ENCODE results near the gene ME3.
"Not testable (repeated sequence)": the region's sequence is repeated elsewhere in the genome, so short reads cannot be mapped to it uniquely, and the experiment has no call there.

ME3 gene

DNA sequence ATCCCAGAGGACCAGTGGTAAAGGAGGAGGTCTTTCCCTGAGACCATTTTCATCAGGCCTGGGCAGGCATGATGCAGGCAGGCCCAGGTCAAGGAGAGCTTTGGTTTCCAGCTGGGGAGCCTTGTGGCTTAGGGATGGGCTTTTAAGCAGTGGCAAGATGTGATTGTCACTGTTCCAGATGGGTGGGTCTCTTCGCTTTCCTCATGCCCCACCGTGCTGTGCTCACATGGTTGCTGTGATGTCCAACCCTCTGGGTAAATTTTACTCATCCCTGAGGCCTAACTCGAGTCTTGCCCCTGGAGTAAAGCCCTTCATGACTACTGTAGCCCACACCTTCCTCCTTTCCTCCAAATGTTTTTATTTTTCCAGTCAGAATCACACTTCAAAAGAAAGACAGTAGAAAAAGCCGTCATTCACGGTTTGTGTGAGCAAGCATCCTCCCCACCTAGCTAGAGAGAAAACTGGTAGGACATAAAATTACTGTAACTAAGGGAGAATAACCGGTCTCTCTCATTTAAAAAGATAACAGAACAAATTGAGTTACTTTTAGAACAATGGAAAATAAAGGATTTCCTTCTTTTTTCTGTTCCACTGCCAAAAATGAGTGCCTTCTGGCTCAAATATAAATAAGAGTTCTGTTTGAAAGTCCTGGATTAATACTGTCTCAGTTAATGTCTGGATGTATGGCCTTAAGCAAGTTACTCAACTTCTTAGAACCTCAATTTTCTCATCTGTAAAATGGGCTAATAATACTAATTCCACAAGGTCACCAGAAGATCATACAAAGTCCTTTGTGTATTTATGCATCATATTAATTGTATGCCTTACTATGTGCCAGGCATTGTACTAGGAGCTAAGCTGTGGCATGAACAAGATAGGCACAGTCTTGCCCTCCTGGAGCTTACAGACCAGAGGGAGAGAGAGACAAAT, 84.9 kb downstream of the ME3 start:
- no peak for DNase-seq (ENCODE audit: low read depth)

GRCh38 chr11:86586307-86586706, 86.1 kb downstream of the ME3 start:
- DNase-seq (ENCODE audit: low read depth): no peak

DNA sequence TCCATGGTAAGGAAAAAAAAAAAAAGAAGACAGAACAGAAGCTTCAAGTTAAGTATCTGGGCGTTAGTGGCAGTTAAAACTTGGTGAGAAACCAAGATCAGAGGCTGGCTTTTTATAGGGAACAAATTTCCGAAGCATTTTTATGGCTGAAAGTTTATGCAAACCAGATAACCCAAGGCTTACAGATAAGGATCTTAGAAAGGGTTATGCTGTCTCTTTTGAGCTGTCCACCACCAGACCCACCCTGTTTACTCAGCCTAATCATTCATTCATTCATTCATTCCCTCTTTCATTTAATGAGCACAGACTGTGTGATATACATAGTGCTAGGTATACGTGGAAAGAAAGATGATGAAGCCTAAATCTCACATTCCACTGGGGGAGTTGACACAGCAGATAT, 89.5 kb downstream of the ME3 start:
- no peak for DNase-seq (ENCODE audit: low read depth)

GRCh38 chr11:86580535-86580934, 91.9 kb downstream of the ME3 start:
- no peak for DNase-seq (ENCODE audit: low read depth)

DNA sequence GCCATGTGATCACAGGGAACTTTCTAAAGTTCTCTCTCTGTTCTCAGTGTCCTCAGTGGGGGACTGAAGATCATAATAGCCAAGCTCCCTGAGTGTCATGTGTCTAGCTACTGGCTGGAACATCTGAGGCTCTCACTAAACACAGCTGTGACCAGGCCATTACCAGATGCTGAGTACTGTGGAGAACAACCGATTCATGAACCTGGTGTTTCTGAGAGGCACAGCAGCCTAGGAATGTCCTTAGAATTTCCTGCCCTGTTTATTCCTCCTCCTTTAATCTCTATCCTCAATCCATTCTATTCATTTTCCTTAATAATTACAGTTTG, 93.0 kb downstream of the ME3 start:
- no peak for DNase-seq (ENCODE audit: low read depth)

GRCh38 chr11:86578727-86579405, 93.5 kb downstream of the ME3 start:
- no peak for DNase-seq (ENCODE audit: low read depth)

DNA sequence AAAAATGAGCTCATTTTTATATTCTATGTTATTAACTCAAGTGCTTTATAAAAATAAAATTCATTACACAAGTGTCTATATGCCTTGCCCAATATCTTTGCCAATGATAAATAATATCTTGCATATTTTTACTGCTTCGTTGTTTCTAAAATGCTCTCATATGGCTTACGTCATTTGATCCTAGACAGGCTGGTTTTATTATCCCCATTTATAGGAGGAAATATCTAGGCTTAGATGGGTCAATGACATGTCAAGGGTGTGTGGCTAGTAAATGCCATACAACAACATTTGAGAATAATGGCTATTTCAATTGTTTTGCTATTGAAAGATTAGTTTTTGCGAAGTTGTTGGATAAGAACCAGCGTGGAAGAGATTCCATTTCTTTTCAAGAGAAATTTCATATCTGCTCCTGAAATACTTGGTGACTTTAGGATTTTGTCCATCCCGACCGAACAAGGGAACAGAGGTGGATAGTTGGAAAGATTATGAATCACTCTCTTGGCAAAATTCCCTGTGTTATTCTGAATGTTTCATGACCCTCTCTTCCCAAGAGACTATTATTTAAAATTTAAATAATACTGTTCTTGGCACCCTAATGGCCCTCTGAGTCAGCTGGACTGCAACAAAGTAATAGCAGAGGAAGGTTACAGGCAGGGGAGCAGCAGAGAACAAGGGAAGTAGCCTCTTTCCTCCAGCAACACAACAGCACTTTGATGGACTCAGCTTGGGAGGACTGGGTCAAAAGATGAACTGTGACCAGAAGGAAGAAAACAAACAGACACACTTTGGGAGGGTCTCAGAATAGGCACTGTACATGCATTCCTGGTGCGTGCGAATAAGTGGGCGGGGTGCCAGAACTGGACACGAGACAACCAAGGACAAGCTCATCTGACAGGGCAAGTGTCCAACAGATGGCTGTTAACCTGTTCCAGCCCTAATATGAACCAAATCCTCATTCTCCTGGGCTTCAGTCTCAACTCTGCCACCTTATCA, 94.5 kb downstream of the ME3 start:
- DNase-seq (ENCODE audit: low read depth): peak; percentile 92

- DNase-seq (ENCODE audit: low read depth): no peak
Observed at GRCh38 chr11:86576946-86577624, 95.3 kb downstream of the ME3 start.

DNA sequence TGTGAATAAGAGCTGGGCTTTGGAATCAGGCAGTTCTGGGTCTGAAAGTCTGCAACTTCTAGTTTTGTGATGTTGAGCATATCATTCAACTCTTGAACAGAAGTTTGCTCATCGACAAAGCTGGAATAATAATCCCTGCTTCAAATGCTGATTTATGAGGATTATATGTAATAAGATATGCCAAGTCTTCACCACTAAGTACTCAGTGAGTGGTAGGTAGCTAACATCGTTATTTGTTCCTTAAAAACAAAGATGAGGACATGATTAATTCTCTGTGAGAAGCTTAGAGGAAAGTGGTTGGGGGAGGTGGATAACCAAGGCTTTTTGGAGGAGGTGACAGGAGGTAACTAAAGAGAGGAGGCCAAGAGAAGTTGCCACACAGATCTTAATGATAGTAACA, 96.5 kb downstream of the ME3 start:
- no peak for DNase-seq (ENCODE audit: low read depth)

- DNase-seq (ENCODE audit: low read depth): peak; percentile 36
Observed at GRCh38 chr11:86575208-86575855, 97.1 kb downstream of the ME3 start.

DNA sequence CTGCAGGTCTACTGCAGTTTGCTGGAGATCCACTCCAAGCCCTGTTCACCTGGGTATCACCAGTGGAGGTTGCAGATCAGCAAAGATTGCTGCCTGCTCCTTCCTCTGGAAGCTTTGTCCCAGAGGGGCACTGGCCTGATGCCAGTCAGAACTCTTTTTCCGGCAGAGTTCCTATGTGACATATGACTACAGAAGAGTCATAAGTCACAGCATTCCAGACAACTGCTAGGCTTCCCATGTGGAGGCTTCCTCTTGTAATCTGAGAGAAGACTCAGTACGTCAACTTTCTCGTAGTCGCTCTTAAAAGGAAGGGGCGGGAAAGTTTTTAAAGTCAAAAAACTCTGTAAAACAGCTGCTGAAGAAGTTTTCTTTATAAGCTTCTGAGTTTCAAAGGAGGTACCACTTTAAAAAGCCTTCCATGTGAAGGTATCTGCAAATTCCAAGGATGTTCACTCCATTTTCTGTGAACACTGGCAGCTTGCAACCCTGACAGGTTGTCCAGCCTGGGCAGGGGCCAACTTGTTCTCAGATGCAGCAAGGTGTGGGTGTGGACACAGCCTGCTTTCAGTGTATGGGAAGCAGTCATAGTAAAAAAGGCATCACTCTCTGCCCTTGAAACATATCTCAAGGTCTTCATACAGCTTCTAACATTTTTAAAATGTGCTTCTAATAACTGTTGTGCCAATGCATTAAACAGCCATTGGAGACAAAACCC, 97.8 kb downstream of the ME3 start:
- DNase-seq (ENCODE audit: low read depth): peak; percentile 60

DNA sequence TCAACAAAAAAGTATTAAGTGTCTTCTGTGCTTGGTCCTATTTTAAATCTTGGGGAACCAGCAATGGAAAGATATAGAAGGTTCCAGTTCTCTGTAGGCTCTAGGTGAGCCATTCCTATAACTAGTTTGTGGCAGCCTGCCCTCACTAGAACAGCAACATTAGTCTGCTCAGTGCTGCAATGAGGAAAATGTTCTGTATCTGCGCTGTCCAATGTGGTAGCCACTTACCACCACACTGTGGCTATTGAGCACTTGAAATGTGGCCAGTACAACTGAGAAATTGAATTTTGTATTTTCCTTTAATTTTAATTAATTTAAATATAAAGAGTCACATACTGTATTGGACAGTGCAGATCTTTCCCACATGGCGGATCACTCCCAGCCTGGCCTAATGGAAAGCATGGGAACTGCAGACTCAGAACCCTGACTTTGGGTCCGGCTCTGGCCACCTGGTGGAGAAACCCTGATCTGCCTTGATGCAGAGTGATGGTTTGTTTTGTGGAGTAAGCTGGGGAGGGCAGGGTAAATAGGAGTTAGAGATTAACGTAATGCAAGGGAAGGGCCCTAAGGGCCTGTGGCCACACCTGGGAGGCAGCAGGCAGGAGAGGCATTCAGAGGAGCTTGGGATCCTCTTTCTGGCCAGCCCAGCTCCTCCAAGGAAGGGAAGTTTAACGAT, 101.0 kb downstream of the ME3 start:
- no peak for DNase-seq (ENCODE audit: low read depth)

DNA sequence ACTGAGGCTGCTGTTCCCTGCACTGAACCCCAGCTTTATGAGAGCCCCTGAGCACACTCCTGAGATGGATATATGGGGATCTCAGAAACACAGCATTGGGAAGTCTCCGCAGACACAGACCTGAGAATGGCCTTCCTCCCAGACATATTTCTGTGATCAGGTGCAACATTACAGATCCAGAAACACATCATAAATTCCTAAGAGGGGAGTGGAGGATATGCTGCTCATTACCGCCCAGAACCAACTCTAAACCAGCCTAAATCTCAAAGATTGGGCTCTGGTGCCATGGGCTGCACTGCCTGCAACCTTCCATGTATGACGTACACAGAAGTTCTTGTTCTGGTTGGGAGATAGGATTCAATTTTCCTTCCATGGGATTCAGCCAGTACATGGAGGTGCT, 102.0 kb downstream of the ME3 start:
- no peak for DNase-seq (ENCODE audit: low read depth)

- no peak for DNase-seq (ENCODE audit: low read depth)
Observed at GRCh38 chr11:86570020-86570419, 102.4 kb downstream of the ME3 start.

- DNase-seq (ENCODE audit: low read depth): no peak
Observed at GRCh38 chr11:86569109-86569508, 103.3 kb downstream of the ME3 start.

GRCh38 chr11:86565801-86566312, 106.6 kb downstream of the ME3 start:
- no peak for DNase-seq (ENCODE audit: low read depth)

DNA sequence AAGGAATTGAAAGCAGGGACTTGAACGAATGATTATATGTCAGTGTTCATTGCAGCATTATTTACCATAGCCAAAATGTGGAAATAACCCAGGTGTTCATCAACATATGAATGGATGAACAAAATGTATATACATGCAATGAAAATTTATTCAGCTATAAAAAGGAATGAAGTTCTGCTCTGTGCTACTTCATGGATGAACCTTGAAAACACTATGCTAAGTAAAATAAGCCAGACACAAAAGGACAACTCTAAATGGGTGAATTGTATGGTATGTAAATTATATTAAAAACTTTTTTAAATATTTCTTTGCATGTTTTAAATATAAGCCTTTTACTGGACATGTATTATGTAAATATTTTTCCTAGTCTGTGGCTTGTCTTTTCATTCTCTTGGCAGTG, 107.0 kb downstream of the ME3 start:
- no peak for DNase-seq (ENCODE audit: low read depth)

- not testable (repeated sequence) for DNase-seq (ENCODE audit: low read depth)
Observed at GRCh38 chr11:86562842-86563241, 109.6 kb downstream of the ME3 start.

DNA sequence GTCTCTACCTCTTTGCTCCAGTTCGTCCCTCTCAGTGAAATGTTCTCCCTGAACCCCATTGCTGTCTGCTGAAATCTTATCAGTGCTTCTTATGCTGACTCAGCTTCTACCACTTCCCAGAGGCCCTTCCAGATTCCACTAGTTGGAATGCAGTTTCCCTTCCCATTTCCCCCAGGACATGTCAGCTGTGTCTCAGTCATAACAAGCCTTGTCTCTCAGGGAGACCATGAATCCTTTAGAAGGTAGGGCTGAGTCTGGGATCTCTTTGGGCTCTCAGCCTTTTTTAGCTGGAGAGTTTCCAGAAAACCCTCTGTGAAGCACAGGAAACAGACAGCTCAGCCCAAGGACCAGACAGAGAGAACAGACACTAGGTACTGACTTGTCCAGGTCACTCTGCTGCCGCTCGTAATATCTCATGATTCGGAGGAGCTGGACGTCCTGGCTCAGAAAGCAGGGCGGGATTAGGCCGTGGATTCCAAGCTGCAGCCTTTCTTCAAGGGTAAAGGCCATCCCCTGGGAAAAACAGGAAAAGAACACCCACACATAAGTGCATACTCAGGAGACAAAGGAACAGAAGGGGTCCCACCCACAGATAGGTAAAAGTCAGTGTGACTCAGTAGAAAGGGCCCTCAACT, 113.0 kb downstream of the ME3 start:
- peak; percentile 91 for DNase-seq (ENCODE audit: low read depth)
